SK-MEL-5 (cell line): ENCODE data around the gene SPDYE4. TPM values are rescaled to one million over a fixed set of nuclear protein-coding genes. Genes with fewer than 3 reads are reported as not detected.

Experiments
- DNase-seq: peaks from one replicate; pipeline ENCODE4 v3.0.0-alpha.2; 2016; ENCODE audit warnings: low read depth, low spot score
- in situ Hi-C: cut with HindIII; loops from 2 replicates; pipeline ENCODE4 v1.10.0; 2016; ENCODE audit warnings: low sequenced_read_pairs, high pct_unique_total_duplicates, low pct_unique_long_range_greater_than_20kb
- total RNA-seq: library from RNA; depleted of rRNA; stranded (reverse); fragments of >200 nt; shearing (Covaris generic); gene quantifications from 2 replicates; pipeline ENCODE4 v1.2.3, GENCODE V29; 2014; rRNA removed

SPDYE4 gene
- total RNA-seq, 1 experiment from 2014 or later = not detected

DNA sequence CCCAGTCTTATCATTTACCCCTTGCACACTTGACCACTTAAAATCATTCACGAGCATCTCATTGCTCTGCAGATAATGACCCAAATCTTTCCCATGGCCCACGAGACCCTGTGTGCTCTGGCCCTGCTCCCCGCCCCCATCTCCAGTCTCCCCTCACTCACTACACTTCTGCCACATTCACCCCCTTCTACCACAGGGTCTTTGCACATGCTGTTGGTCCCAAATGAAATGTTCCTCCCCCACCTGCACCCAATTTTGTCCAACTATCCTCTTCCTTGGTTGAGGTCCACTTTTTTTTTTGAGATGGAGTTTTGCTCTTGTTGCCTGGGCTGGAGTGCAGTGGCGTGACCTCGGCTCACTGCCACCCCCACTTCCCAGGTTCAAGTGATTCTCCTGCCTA, 52.9 kb downstream of the SPDYE4 start:
- DNase-seq = no peak
- in situ Hi-C loops = no loop called here

GRCh38 chr17:8703001-8703400, 55.3 kb downstream of the SPDYE4 start:
- DNase-seq = no peak
- in situ Hi-C loops = no loop called here

- in situ Hi-C loops = no loop called here
- no peak for DNase-seq
Measured at GRCh38 chr17:8701754-8702153, 56.6 kb downstream of the SPDYE4 start.

DNA sequence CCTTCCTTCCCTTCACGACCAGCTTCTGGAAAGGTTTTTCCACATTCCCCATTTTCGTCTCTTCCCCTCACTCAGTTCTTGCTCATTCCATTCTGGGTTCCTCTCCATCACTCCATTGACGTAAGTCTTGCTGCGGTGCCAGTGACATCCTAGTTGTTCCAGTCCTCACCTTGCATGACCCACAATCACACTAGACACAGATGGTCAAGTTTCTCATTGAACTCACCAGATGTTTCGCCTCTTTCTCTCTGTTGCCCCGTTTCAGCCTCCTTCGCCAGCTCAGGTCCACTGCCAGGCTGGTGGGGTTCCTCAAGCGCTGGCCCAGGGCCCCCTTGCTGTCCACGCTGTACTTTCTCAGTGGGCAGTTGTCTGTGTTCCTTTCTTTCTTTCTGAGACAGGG, 57.1 kb downstream of the SPDYE4 start:
- in situ Hi-C loops = no loop called here
- DNase-seq = no peak

Other genes starting within 250 kb of the SPDYE4 start
- gene MYH10, start 127.8 kb downstream of the SPDYE4 start, total RNA-seq = 71.6 and 73.4 TPM in 2 replicates
- gene CCDC42, start 13.7 kb downstream of the SPDYE4 start, total RNA-seq = not detected in 2 replicates
- gene MFSD6L, start 40.8 kb upstream of the SPDYE4 start, total RNA-seq = not detected in 2 replicates
- gene PIK3R6, start 109.1 kb upstream of the SPDYE4 start, total RNA-seq = 0.05 TPM in 1 of 2 replicates, not detected in the other
- 0.82 and 2.3 TPM in 2 replicates for gene PIK3R5, start 207.2 kb upstream of the SPDYE4 start, total RNA-seq